CD4-positive, CD25-positive, alpha-beta regulatory T cell (primary cell): ENCODE data around the gene MST1. TPM values are rescaled to one million over a fixed set of nuclear protein-coding genes. Genes with fewer than 3 reads are reported as not detected.

ENCODE experiments used
- ATAC-seq, 2 donors: fragments of 150-1000 bp; cut with Tn5 transposase; one replicate each; pipeline ENCODE4 v1.10.0; 2021; ENCODE audit warnings: low read depth in 2 of 2, moderate number of reproducible peaks in 2 of 2, moderate library complexity in 1 of 2
- DNase-seq, 3 donors: peaks; one replicate each; pipeline versions ENCODE4 v3.0.0 to v3.0.0-alpha.2; 2012 to 2022; ENCODE audit warnings: mixed read lengths in 1 of 3
- H3K27ac ChIP-seq: one replicate; pipeline ENCODE4 v1.7.0; 2013; ENCODE audit warnings: mild to moderate bottlenecking, low read length; ENCODE audit not compliant: insufficient read depth, poor library complexity, severe bottlenecking
- H3K27me3 ChIP-seq: one replicate; pipeline ENCODE4 v1.7.0; 2013; ENCODE audit warnings: low read length; ENCODE audit not compliant: control insufficient read depth, insufficient read depth
- H3K36me3 ChIP-seq: one replicate; pipeline ENCODE4 v1.7.0; 2013; ENCODE audit warnings: mild to moderate bottlenecking, low read length, moderate library complexity; ENCODE audit not compliant: control insufficient read depth, insufficient read depth
- H3K4me1 ChIP-seq: 2 replicates; pipeline ENCODE4 v1.7.0; 2013; ENCODE audit warnings: mild to moderate bottlenecking, low read length; ENCODE audit not compliant: insufficient read depth, control insufficient read depth, poor library complexity, severe bottlenecking
- H3K4me3 ChIP-seq: one replicate; pipeline ENCODE4 v1.7.0; 2013; ENCODE audit warnings: low read depth, mild to moderate bottlenecking, low read length, moderate library complexity
- H3K9me3 ChIP-seq, 2 experiments: 1 replicate in 1 of 2; 2 replicates in 1 of 2; pipeline ENCODE4 v1.7.0; 2013; ENCODE audit warnings: low read length in 2 of 2, mild to moderate bottlenecking in 1 of 2, moderate library complexity in 1 of 2; ENCODE audit not compliant: control insufficient read depth in 2 of 2
- H3K27ac Mint-ChIP-seq, 3 donors: one replicate each; pipeline ENCODE4 v1.8.0; 2020 to 2022; ENCODE audit warnings: mild to moderate bottlenecking in 3 of 3, mixed read lengths in 3 of 3, moderate library complexity in 2 of 3
- H3K27me3 Mint-ChIP-seq: one replicate; pipeline ENCODE4 v1.8.0; 2022; ENCODE audit warnings: mild to moderate bottlenecking, mixed read lengths
- H3K36me3 Mint-ChIP-seq: one replicate; pipeline ENCODE4 v1.8.0; 2020; ENCODE audit warnings: mixed read lengths
- H3K4me1 Mint-ChIP-seq, 4 donors: one replicate each; pipeline ENCODE4 v1.8.0; 2020 to 2022; ENCODE audit warnings: mixed read lengths in 4 of 4, mild to moderate bottlenecking in 1 of 4
- H3K4me3 Mint-ChIP-seq, 4 donors: one replicate each; pipeline ENCODE4 v1.8.0; 2020 to 2022; ENCODE audit warnings: mild to moderate bottlenecking in 4 of 4, mixed read lengths in 4 of 4, moderate library complexity in 3 of 4
- H3K9me3 Mint-ChIP-seq, 7 donors: one replicate each; pipeline ENCODE4 v1.8.0; 2020 to 2022; ENCODE audit warnings: mixed read lengths in 7 of 7, mild to moderate bottlenecking in 3 of 7, moderate library complexity in 2 of 7
- polyA plus RNA-seq, 4 donors: library from polyadenylated mRNA; unstranded; fragments of 300-500 nt; fragmentation: Illumina TruSeq; gene quantifications; one replicate each; pipeline ENCODE4 v1.2.3, GENCODE V29; 2021
- total RNA-seq: library from RNA; stranded (reverse); gene quantifications from one replicate; pipeline ENCODE4 v1.2.3, GENCODE V29; 2022

MST1 gene
- total and polyA plus RNA-seq, 5 donors from 2014 or later = 0.76 to 4.1 (median 1.1) TPM

DNA sequence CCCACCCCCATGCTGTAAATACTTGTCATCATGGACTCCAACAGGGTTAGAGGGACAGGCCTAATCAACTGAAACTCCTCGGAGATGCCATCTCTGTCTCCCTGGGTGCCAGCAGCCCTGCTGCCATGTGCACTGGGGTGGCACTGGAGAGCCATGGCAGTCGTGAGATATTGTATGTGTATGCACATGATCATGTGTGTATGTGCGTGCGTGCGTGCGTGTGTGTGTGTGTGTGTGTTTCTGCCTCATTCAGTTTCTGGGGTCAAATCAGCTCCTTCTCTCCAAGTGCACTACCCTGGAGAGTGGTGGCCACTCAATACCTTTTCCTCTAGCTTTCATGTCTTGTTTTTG lies 18.4 kb downstream of the MST1 start:
- Mint-ChIP-seq H3K4me3 (no peak overlapping the region), H3K9me3 (no peaks in the 10 kb centered on the region), H3K4me1 (peaks cover 8 to 32% (median 18%) of the 10 kb centered on the region in 4 donors), H3K27ac (peak overlapping the region in 1 of 3 donors; percentile 37), H3K36me3 (no peaks in the 10 kb centered on the region), H3K27me3 (peaks cover 5% of the 10 kb centered on the region)
- H3K4me1 ChIP-seq = peaks cover 22% of the 10 kb centered on the region
- H3K36me3 ChIP-seq = peaks cover under 1% of the 10 kb centered on the region
- no peak overlapping the region for H3K4me3 ChIP-seq
- ATAC-seq (no peak), DNase-seq (no peak)
- no peaks in the 10 kb centered on the region for H3K9me3 ChIP-seq
- H3K27me3 ChIP-seq = no peaks in the 10 kb centered on the region
- no peak overlapping the region for H3K27ac ChIP-seq

DNA sequence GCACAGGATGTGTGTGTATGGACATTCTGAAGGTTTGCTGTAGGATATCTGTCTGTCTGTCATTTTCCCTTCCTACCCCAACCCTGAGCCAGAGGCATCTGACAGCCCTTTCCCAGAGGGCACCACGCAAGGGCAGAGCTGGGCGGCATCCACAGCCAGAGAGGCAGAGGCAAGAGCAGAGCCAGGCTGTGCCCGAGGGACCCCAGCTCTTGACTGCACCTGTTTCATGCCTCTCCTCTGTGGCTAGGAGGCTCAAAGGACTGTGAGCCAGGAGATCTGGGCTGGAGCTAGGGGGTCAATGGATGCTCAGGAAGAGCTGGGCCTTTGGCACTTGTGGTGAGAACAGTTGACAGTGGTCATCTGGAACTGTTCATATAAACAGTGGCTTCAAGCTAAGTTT lies 19.9 kb downstream of the MST1 start:
- no peak overlapping the region for H3K27ac Mint-ChIP-seq
- H3K36me3 Mint-ChIP-seq = no peaks in the 10 kb centered on the region
- peaks cover 5% of the 10 kb centered on the region for H3K27me3 Mint-ChIP-seq

DNA sequence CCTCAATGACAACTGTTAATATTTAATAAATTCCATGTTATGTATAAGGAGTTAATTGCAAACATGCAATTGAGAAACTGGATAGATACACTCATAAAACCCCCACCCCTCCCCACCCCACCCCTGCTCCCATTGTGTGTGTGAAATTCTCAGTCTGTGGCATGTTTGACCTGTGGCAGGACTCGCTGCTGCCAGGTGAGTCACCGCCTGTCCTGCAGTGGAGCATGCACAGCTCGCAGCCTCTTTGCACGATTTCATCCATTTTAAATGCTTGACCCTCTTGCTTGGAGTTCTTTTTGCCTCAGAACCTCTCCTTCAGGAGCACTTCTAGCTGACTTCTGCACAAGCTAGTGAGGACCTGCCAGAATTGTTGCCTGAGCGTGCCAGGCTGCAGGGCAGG lies 20.4 kb downstream of the MST1 start:
- H3K27me3 ChIP-seq = no peaks in the 10 kb centered on the region
- H3K27ac Mint-ChIP-seq = no peak overlapping the region
- no peaks in the 10 kb centered on the region for H3K9me3 Mint-ChIP-seq
- H3K36me3 ChIP-seq = no peaks in the 10 kb centered on the region
- H3K4me3 Mint-ChIP-seq = no peak overlapping the region
- H3K27me3 Mint-ChIP-seq = peaks cover 5% of the 10 kb centered on the region
- no peak for ATAC-seq
- H3K4me3 ChIP-seq = no peak overlapping the region
- H3K4me1 Mint-ChIP-seq = peaks cover 4 to 16% (median 7%) of the 10 kb centered on the region in 4 donors
- H3K36me3 Mint-ChIP-seq = no peaks in the 10 kb centered on the region
- DNase-seq = no peak
- no peak overlapping the region for H3K27ac ChIP-seq
- peaks cover 6% of the 10 kb centered on the region for H3K4me1 ChIP-seq
- no peaks in the 10 kb centered on the region for H3K9me3 ChIP-seq

More for the DNA sequence above, 19.9 kb downstream of the MST1 start:
- Histone ChIP-seq H3K4me3 (no peak overlapping the region), H3K27me3 (no peaks in the 10 kb centered on the region), H3K27ac (no peak overlapping the region), H3K9me3 (no peaks in the 10 kb centered on the region), H3K4me1 (peaks cover 6% of the 10 kb centered on the region), H3K36me3 (no peaks in the 10 kb centered on the region)
- ATAC-seq (no peak), DNase-seq (no peak)
- Mint-ChIP-seq H3K4me3 (no peak overlapping the region), H3K9me3 (no peaks in the 10 kb centered on the region), H3K4me1 (peaks cover 4 to 18% (median 7%) of the 10 kb centered on the region in 4 donors)

DNA sequence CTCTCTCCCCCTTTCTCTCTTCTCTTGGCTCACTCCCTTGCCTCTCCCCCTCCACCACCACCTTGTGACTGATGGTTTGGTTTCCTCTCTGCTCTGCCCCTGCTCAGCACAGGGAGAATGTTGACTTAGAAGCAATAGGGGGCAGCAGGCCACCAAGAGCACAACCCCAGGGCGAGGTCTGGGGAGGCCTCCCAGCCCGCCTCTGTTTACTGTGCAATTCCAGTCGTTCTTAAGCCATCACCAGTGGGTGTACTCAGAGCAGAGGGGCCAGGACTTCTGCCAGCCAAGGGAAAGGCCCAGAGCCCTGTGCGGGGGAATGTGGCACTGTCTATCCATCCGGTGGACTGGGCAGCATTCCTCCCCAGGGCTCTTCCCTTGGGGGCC lies 20.9 kb downstream of the MST1 start:
- H3K36me3 Mint-ChIP-seq = no peaks in the 10 kb centered on the region
- H3K27ac Mint-ChIP-seq = peak overlapping the region in 1 of 3 donors; percentile 62
- ATAC-seq (no peak), DNase-seq (no peak)
- no peak overlapping the region for H3K4me3 Mint-ChIP-seq
- no peaks in the 10 kb centered on the region for H3K36me3 ChIP-seq
- peaks cover 5% of the 10 kb centered on the region for H3K27me3 Mint-ChIP-seq
- H3K27ac ChIP-seq = no peak overlapping the region
- H3K4me1 ChIP-seq = peaks cover 5% of the 10 kb centered on the region
- H3K9me3 ChIP-seq = no peaks in the 10 kb centered on the region
- peaks cover 4 to 12% (median 7%) of the 10 kb centered on the region in 4 donors for H3K4me1 Mint-ChIP-seq
- H3K4me3 ChIP-seq = no peak overlapping the region
- H3K27me3 ChIP-seq = no peaks in the 10 kb centered on the region
- H3K9me3 Mint-ChIP-seq = no peaks in the 10 kb centered on the region

DNA sequence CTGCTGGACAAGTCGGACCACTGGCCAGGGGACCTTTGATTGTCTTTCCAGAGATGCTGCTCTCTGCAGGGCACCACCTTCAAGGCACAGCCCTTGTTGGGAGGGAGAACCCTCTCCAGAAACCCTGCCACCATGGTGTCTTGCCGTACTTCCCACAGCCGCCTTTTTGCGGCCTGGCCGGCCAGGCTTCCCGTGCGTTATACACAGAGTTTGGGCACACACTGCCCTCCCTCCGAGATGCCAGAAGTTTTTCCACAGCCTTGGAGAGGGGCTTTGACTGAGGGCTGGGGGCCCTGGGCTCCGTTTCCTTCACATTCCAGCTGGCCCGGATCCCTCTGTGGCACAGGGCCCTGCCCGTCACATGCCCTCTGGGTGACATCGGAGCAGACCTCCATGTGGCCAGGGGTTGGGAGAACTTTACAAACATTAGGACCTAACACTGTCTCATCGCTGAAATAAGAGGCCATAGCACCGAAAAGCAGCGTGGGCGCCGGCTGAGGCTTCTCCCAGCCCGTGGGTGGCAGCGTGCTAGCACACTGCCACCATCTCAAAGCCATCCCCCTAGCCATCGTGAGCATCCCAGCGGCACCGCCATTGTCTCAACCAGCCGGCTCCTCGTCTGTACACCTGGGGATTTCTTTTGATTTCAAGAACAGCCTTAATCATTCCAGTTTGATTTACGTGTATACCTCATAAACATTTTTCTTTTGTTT lies 21.4 kb downstream of the MST1 start:
- peaks cover 5% of the 10 kb centered on the region for H3K27me3 Mint-ChIP-seq

DNA sequence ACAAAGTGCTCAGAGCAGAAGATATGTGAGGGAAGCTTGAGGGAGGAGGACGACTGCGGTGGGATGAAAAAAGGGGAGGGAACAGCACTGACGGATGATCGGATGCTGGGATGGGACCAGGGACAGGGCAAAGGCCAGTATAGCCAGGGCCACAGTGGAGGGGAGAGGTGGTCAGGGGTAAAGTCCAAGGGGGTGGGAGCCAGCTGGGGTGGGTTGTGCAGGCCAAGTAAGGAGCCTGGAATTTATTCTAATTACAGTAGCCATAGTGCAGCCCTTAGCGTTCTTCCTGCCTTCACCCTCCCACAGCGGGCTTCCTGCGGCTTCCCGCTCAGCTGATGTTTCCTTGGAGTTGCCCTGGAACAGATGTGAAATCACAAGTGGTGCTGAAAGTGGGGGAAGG lies 22.7 kb downstream of the MST1 start:
- no peaks in the 10 kb centered on the region for H3K9me3 ChIP-seq
- DNase-seq (no peak), ATAC-seq (no peak)
- no peak overlapping the region for H3K27ac ChIP-seq
- H3K27ac Mint-ChIP-seq = no peak overlapping the region
- no peak overlapping the region for H3K4me3 Mint-ChIP-seq
- H3K4me3 ChIP-seq = no peak overlapping the region
- no peaks in the 10 kb centered on the region for H3K27me3 ChIP-seq
- peaks cover under 1 to 1% (median 1%) of the 10 kb centered on the region in 4 donors for H3K4me1 Mint-ChIP-seq
- H3K36me3 ChIP-seq = no peaks in the 10 kb centered on the region
- no peaks in the 10 kb centered on the region for H3K4me1 ChIP-seq
- H3K36me3 Mint-ChIP-seq = no peaks in the 10 kb centered on the region
- H3K9me3 Mint-ChIP-seq = no peaks in the 10 kb centered on the region
- H3K27me3 Mint-ChIP-seq = peaks cover 7% of the 10 kb centered on the region

More for the DNA sequence above, 21.4 kb downstream of the MST1 start:
- Mint-ChIP-seq H3K4me1 (peaks cover 4 to 8% (median 7%) of the 10 kb centered on the region in 4 donors), H3K4me3 (no peak overlapping the region), H3K36me3 (no peaks in the 10 kb centered on the region), H3K9me3 (no peaks in the 10 kb centered on the region), H3K27ac (no peak overlapping the region)
- H3K4me3 ChIP-seq = no peak overlapping the region
- H3K27me3 ChIP-seq = no peaks in the 10 kb centered on the region
- ATAC-seq = no peak
- no peaks in the 10 kb centered on the region for H3K4me1 ChIP-seq
- H3K36me3 ChIP-seq = no peaks in the 10 kb centered on the region
- no peak for DNase-seq
- H3K9me3 ChIP-seq = no peaks in the 10 kb centered on the region
- no peak overlapping the region for H3K27ac ChIP-seq

DNA sequence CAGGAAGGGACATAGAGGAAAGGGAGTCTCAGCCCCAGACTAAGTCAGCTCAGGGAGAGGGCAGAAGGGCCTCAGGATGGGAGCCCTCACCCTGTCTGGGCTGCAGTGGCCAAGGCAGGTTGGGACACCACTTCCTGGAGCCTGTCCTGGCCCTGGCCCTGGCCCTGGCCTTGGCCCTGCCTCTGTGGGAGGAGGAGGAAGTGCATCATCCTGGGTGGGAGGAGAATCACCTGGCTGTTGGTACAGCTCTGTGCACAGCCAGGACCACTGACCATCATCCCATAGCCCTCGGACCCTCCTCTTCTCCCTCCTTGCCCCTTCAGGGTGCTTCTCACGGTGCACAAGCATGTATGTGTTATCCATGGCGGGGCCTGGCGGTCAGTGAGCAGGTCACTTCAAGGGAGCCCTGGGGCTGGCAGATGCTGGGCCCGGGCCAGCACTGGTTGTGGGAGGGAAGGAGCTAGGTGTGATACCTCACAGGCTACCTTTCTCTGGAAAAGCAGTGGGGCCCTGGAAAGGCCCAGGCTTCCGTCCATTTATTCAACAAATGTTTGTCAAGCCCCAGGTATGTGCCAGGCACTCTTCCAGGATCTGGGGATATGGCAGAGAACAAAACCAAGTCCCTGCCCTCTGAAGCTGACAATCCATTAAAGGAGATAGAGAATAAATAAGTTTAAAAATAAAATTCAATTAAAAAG lies 23.3 kb downstream of the MST1 start:
- no peak overlapping the region for H3K4me3 Mint-ChIP-seq
- Histone ChIP-seq H3K27me3 (no peaks in the 10 kb centered on the region), H3K36me3 (no peaks in the 10 kb centered on the region), H3K9me3 (no peaks in the 10 kb centered on the region), H3K4me1 (no peaks in the 10 kb centered on the region), H3K27ac (no peak overlapping the region), H3K4me3 (no peak overlapping the region)
- no peak overlapping the region for H3K27ac Mint-ChIP-seq
- H3K9me3 Mint-ChIP-seq = no peaks in the 10 kb centered on the region
- DNase-seq (no peak), ATAC-seq (no peak)
- H3K4me1 Mint-ChIP-seq = peaks cover 0 to 1% (median 0%) of the 10 kb centered on the region in 4 donors
- H3K27me3 Mint-ChIP-seq = peaks cover 12% of the 10 kb centered on the region
- H3K36me3 Mint-ChIP-seq = no peaks in the 10 kb centered on the region

DNA sequence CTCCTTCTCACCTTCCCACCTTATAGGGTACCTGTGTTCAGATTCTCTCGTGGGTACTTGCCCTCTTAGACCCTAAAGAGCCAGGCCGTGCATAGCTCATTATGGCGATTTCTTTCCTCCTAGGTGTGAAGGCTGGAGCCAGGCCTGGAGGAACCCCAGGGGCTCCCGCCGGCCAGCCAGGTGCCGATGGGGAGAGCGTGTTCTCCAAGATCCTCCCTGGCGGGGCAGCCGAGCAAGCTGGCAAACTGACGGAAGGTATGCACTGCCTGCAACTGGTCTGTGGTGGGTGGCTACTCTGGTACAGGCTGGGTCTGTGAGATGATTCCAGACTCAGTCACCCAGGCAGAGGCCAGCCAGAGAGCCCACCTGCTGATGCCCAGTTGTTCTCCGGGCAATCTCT lies 25.0 kb downstream of the MST1 start:
- H3K4me3 Mint-ChIP-seq = no peak overlapping the region
- H3K36me3 Mint-ChIP-seq = no peaks in the 10 kb centered on the region
- DNase-seq (no peak), ATAC-seq (no peak)
- no peaks in the 10 kb centered on the region for H3K9me3 Mint-ChIP-seq
- H3K27ac Mint-ChIP-seq = no peak overlapping the region
- H3K27me3 Mint-ChIP-seq = peaks cover 12% of the 10 kb centered on the region
- Histone ChIP-seq H3K36me3 (no peaks in the 10 kb centered on the region), H3K4me3 (no peak overlapping the region), H3K9me3 (no peaks in the 10 kb centered on the region), H3K27me3 (no peaks in the 10 kb centered on the region), H3K27ac (no peak overlapping the region), H3K4me1 (no peaks in the 10 kb centered on the region)
- H3K4me1 Mint-ChIP-seq = peaks cover 0 to 1% (median 0%) of the 10 kb centered on the region in 4 donors
